B cell (primary cell): Measurements from ENCODE around the gene FADS1. TPM values are rescaled to one million over a fixed set of nuclear protein-coding genes. Genes with fewer than 3 reads are reported as not detected.

Source experiments
- ATAC-seq: fragments of 200-7000 bp; cut with Tn5 transposase; one replicate; pipeline ENCODE4 v1.10.0; 2021; ENCODE audit warnings: low read depth, mild to moderate bottlenecking, moderate number of reproducible peaks, moderate library complexity
- CTCF ChIA-PET: fragments of 350-600 bp; sonication (Branson Sonifier 250); formaldehyde crosslinking; loops from one replicate; lab custom pipeline; 2021; ENCODE audit warnings: antibody characterized with exemption, inconsistent platforms; lab: Charles Lee
- POLR2A ChIA-PET: fragments of 350-600 bp; sonication (Branson Sonifier 250); formaldehyde crosslinking; loops from one replicate; lab custom pipeline; 2021; ENCODE audit warnings: antibody characterized with exemption; lab: Charles Lee
- DNase-seq: peaks from one replicate; pipeline ENCODE4 v3.0.0; 2013
- H2AFZ ChIP-seq: 2 replicates; pipeline ENCODE4 v1.6.1; 2012; ENCODE audit warnings: mild to moderate bottlenecking, low read depth, low read length; ENCODE audit not compliant: insufficient read depth, poor library complexity, severe bottlenecking
- H3K27ac ChIP-seq, 2 donors: 1 replicate in 1 of 2; 2 replicates in 1 of 2; pipeline ENCODE4 v1.5.1; 2012 to 2013; ENCODE audit warnings: low read length in 2 of 2, mild to moderate bottlenecking in 2 of 2, moderate library complexity in 1 of 2
- H3K27me3 ChIP-seq, 4 experiments: fragments of 200-600 bp in 1 of 4; sonication (generic) in 1 of 4; replicated peaks in 1 of 4; 1 replicate in 2 of 4; 2 replicates in 2 of 4; pipeline versions ENCODE4 v1.6.1 to v1.7.0; 2013 to 2016; ENCODE audit warnings: low read length in 3 of 4, mild to moderate bottlenecking in 2 of 4, mixed read lengths in 1 of 4, moderate library complexity in 1 of 4; ENCODE audit not compliant: insufficient read depth in 4 of 4, control insufficient read depth in 3 of 4; ENCODE audit errors: control extremely low read depth in 1 of 4
- H3K36me3 ChIP-seq, 2 experiments: replicated peaks in 1 of 2; 1 replicate in 1 of 2; 2 replicates in 1 of 2; pipeline versions ENCODE4 v1.6.1 to v1.7.1; 2013; ENCODE audit warnings: low read length in 1 of 2; ENCODE audit not compliant: insufficient read depth in 2 of 2, control insufficient read depth in 1 of 2; ENCODE audit errors: control extremely low read depth in 1 of 2, extremely low read depth in 1 of 2
- H3K4me1 ChIP-seq, 2 donors: fragments of 200-600 bp in 1 of 2; sonication (generic) in 1 of 2; 1 replicate in 1 of 2; 2 replicates in 1 of 2; pipeline versions ENCODE4 v1.5.1 to v1.6.1; 2013 to 2017; ENCODE audit warnings: low read length in 2 of 2; ENCODE audit not compliant: control insufficient read depth in 2 of 2, insufficient read depth in 2 of 2
- H3K4me2 ChIP-seq: replicated peaks from 2 replicates; pipeline ENCODE3; 2012; ENCODE audit warnings: mild to moderate bottlenecking, low read depth, low read length; ENCODE audit not compliant: poor library complexity, severe bottlenecking
- H3K4me3 ChIP-seq, 5 experiments: fragments of 200-600 bp in 1 of 5; sonication (generic) in 1 of 5; 1 replicate in 3 of 5; 2 replicates in 2 of 5; pipeline versions ENCODE4 v1.5.1 to v1.7.0; 2011 to 2016; ENCODE audit warnings: low read length in 4 of 5, mild to moderate bottlenecking in 4 of 5, low read depth in 2 of 5, control low read depth in 1 of 5, moderate library complexity in 1 of 5; ENCODE audit not compliant: insufficient read depth in 1 of 5; ENCODE audit errors: control extremely low read depth in 1 of 5, extremely low read depth in 1 of 5
- H3K79me2 ChIP-seq: fragments of 200-600 bp; sonication (generic); one replicate; pipeline ENCODE4 v1.6.0; 2016; ENCODE audit warnings: low read length; ENCODE audit not compliant: control insufficient read depth, insufficient read depth
- H3K9ac ChIP-seq: fragments of 200-600 bp; sonication (generic); 2 replicates; pipeline ENCODE4 v1.6.1; 2017; ENCODE audit warnings: mild to moderate bottlenecking, low read length, moderate library complexity
- H3K9me3 ChIP-seq, 3 donors: one replicate each; pipeline versions ENCODE4 v1.6.1 to v1.7.1; 2013; ENCODE audit warnings: low read length in 2 of 3; ENCODE audit not compliant: control insufficient read depth in 2 of 3, insufficient read depth in 1 of 3; ENCODE audit errors: control extremely low read depth in 1 of 3
- H4K20me1 ChIP-seq: 2 replicates; pipeline ENCODE4 v1.6.0; 2012; ENCODE audit warnings: mild to moderate bottlenecking, low read length; ENCODE audit not compliant: insufficient read depth, control insufficient read depth, poor library complexity, severe bottlenecking
- H3K27ac Mint-ChIP-seq: one replicate; pipeline ENCODE4 v1.8.0; 2021; ENCODE audit warnings: mixed read lengths
- H3K27me3 Mint-ChIP-seq: one replicate; pipeline ENCODE4 v1.8.0; 2021; ENCODE audit warnings: mixed read lengths
- H3K4me1 Mint-ChIP-seq: one replicate; pipeline ENCODE4 v1.8.0; 2021; ENCODE audit warnings: mixed read lengths
- H3K4me3 Mint-ChIP-seq: one replicate; pipeline ENCODE4 v1.8.0; 2021; ENCODE audit warnings: mixed read lengths
- H3K9me3 Mint-ChIP-seq: one replicate; pipeline ENCODE4 v1.8.0; 2022; ENCODE audit warnings: mixed read lengths; ENCODE audit not compliant: insufficient read depth
- EZH2 ChIP-seq: IDR thresholded peaks from 2 replicates; pipeline ENCODE4 v1.6.1; 2012; ENCODE audit warnings: borderline replicate concordance, low read depth, mild to moderate bottlenecking, moderate library complexity, low read length; ENCODE audit not compliant: insufficient read depth, poor library complexity, severe bottlenecking
- WGBS: methylation state at CpG from one replicate; pipeline ENCODE4 v1.1.5; 2013; ENCODE audit warnings: missing lambda C conversion rate; ENCODE audit not compliant: insufficient coverage; 5-methylcytosine and 5-hydroxymethylcytosine counted together
- intact Hi-C: fragments of 100-400 bp; cut with micrococcal nuclease; formaldehyde crosslinking; loops from one replicate; pipeline ENCODE4 v1.10.0; 2022
- polyA plus RNA-seq: library from polyadenylated mRNA; depleted of rRNA; stranded (reverse); fragments of >200 nt; gene quantifications from 2 replicates; pipeline ENCODE4 v1.2.3, GENCODE V29; 2012
- total RNA-seq, 2 donors: library from RNA; stranded (reverse); fragments of 120-200 nt in 1 of 2; gene quantifications; 1 replicate in 1 of 2; 2 replicates in 1 of 2; pipeline versions ENCODE4 v1.2.3 to v1.2.4, GENCODE V29; 2013 to 2022
- TF ChIP-seq, protein P1 (sequence below): fragments of 200-600 bp; IDR thresholded peaks from one replicate; pipeline ENCODE4 v1.8.0; 2022; ENCODE audit warnings: antibody characterized with exemption, mild to moderate bottlenecking

The FADS1 gene
- total and polyA plus RNA-seq, 2 donors (not counting 1 experiment from before 2014, with no cell fraction given): 0.39 to 15.6 TPM

DNA sequence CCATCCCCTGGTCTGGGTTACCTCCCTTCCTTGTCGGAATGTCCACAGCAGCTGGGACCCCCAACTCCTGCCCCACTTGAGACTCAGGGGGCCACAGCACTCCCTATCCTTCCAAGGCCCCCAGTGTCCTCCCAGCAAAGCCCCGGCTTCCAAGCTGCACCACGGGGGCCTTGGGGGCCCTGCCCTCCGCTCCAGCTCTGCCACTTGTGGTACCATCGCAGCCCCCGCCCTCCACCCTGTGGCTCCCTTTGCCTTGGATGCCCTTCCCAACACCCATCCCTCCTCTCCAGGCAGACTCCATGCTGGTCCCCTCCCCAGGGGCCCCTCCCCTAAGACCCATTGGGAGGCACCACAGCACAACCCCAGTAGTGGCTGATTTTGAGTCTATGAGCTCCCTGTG is 41.7 kb downstream of the FADS1 start:
- Histone ChIP-seq H3K4me1 (peaks cover 13 to 15% of the 10 kb centered on the region in 2 donors), H3K27me3 (peaks cover 0 to 8% (median 0%) of the 10 kb centered on the region in 4 experiments), H3K9ac (no peak overlapping the region), H4K20me1 (no peaks in the 10 kb centered on the region), H3K4me3 (no peak overlapping the region), H3K36me3 (no peaks in the 10 kb centered on the region), H3K79me2 (no peaks in the 10 kb centered on the region), H3K4me2 (no peak overlapping the region), H3K27ac (no peak overlapping the region), H2AFZ (no peak overlapping the region), H3K9me3 (no peaks in the 10 kb centered on the region)
- H3K4me3 Mint-ChIP-seq: no peak overlapping the region
- ChIA-PET POLR2A (interaction anchor here (0.6 kb wide), 1 partner anchor 10 kb away, joined by 6 read pairs; no protein-coding TSS in a partner anchor), CTCF (no interaction called here)
- ATAC-seq (no peak), DNase-seq (no peak)
- WGBS: 97% methylated on average over 6 of the region's 6 CpGs
- no peak overlapping the region for H3K27ac Mint-ChIP-seq
- peaks cover 12% of the 10 kb centered on the region for H3K27me3 Mint-ChIP-seq
- H3K9me3 Mint-ChIP-seq: no peaks in the 10 kb centered on the region
- intact Hi-C loops: no loop called here
- H3K4me1 Mint-ChIP-seq: peaks cover 17% of the 10 kb centered on the region
- TF ChIP-seq, protein P1, sequence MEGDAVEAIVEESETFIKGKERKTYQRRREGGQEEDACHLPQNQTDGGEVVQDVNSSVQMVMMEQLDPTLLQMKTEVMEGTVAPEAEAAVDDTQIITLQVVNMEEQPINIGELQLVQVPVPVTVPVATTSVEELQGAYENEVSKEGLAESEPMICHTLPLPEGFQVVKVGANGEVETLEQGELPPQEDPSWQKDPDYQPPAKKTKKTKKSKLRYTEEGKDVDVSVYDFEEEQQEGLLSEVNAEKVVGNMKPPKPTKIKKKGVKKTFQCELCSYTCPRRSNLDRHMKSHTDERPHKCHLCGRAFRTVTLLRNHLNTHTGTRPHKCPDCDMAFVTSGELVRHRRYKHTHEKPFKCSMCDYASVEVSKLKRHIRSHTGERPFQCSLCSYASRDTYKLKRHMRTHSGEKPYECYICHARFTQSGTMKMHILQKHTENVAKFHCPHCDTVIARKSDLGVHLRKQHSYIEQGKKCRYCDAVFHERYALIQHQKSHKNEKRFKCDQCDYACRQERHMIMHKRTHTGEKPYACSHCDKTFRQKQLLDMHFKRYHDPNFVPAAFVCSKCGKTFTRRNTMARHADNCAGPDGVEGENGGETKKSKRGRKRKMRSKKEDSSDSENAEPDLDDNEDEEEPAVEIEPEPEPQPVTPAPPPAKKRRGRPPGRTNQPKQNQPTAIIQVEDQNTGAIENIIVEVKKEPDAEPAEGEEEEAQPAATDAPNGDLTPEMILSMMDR: no peak
- no peak for TF ChIP-seq EZH2

DNA sequence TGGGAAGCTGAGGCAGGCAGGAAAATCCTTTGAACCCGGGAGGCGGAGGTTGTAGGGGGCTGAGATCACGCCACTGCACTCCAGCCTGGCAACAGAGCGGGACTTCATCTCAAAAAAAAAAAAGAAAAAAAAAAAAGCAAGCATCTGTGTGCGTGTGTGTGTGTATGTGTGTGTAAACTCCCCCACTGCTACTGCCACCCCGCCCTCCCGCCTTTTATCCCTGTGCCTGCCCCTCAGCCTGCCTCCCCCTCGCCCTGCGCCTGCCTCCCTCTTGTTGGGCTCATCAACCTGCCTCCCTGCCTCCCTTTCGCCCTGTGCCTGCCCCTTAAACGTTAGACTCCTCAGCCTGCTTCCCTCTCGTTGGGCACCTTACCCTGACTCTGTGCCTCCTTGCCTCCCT is 42.4 kb downstream of the FADS1 start:
- Histone ChIP-seq H3K27ac (no peak overlapping the region), H3K79me2 (no peaks in the 10 kb centered on the region), H3K4me2 (no peak overlapping the region), H4K20me1 (no peaks in the 10 kb centered on the region), H3K4me1 (peaks cover 13 to 15% of the 10 kb centered on the region in 2 donors), H3K36me3 (no peaks in the 10 kb centered on the region), H3K9ac (no peak overlapping the region), H3K4me3 (no peak overlapping the region), H3K27me3 (peaks cover 0 to 8% (median 0%) of the 10 kb centered on the region in 4 experiments), H3K9me3 (no peaks in the 10 kb centered on the region), H2AFZ (no peak overlapping the region)
- 85% methylated on average over 8 of the region's 12 CpGs for WGBS
- no peak for ATAC-seq
- ChIA-PET CTCF (no interaction called here), POLR2A (no interaction called here)
- Mint-ChIP-seq H3K4me1 (peaks cover 17% of the 10 kb centered on the region), H3K9me3 (no peaks in the 10 kb centered on the region), H3K27me3 (peaks cover 12% of the 10 kb centered on the region), H3K4me3 (no peak overlapping the region), H3K27ac (no peak overlapping the region)
- TF ChIP-seq EZH2: no peak
- TF ChIP-seq, protein P1: no peak
- intact Hi-C loops: no loop called here
- no peak for DNase-seq
